Measurements from ENCODE around the gene TNNT1. TPM values are rescaled to one million over a fixed set of nuclear protein-coding genes. Genes with fewer than 3 reads are reported as not detected.

The TNNT1 gene
- total RNA-seq, 4 donors from 2014 or later = not detected

- H3K4me3 ChIP-seq = no peak overlapping the region
- H3K27me3 ChIP-seq = no peaks in the 10 kb centered on the region
- no peaks in the 10 kb centered on the region for H3K4me1 ChIP-seq
- no peak for DNase-seq
- no peak overlapping the region for H3K27ac ChIP-seq
- H3K36me3 ChIP-seq = no peaks in the 10 kb centered on the region
- no peaks in the 10 kb centered on the region for H3K9me3 ChIP-seq
- no peak for TF ChIP-seq POLR2A (IDR thresholded peaks at IDR 0.05)
- no peak for TF ChIP-seq CTCF (IDR thresholded peaks at IDR 0.05)
These were observed 17.6 kb downstream of the TNNT1 start for GRCh38 chr19:55131421-55131820.

- peak overlapping the region in 1 of 4 donors; percentile 92 for H3K4me3 ChIP-seq
- no peak overlapping the region for H3K27ac ChIP-seq
- no peaks in the 10 kb centered on the region for H3K9me3 ChIP-seq
- peaks cover 0 to 29% (median 13%) of the 10 kb centered on the region in 4 donors for H3K4me1 ChIP-seq
- DNase-seq = no peak
- no peaks in the 10 kb centered on the region for H3K36me3 ChIP-seq
- TF ChIP-seq CTCF (IDR thresholded peaks at IDR 0.05) (no peak), POLR2A (IDR thresholded peaks at IDR 0.05) (no peak)
- no peaks in the 10 kb centered on the region for H3K27me3 ChIP-seq
These were observed 30.0 kb downstream of the TNNT1 start for GRCh38 chr19:55119053-55119452.

- H3K27ac ChIP-seq = peak overlapping the region in 3 of 4 donors; percentile 73 to 94 (median 83)
- no peaks in the 10 kb centered on the region for H3K9me3 ChIP-seq
- TF ChIP-seq CTCF (IDR thresholded peaks at IDR 0.05) = no peak
- TF ChIP-seq POLR2A (IDR thresholded peaks at IDR 0.05) = no peak
- H3K4me3 ChIP-seq = peak overlapping the region; percentile 79 to 98 (median 93)
- H3K27me3 ChIP-seq = no peaks in the 10 kb centered on the region
- no peaks in the 10 kb centered on the region for H3K36me3 ChIP-seq
- peaks cover 0 to 33% (median 16%) of the 10 kb centered on the region in 4 donors for H3K4me1 ChIP-seq
- DNase-seq = peak in 1 of 3 donors; percentile 70
These were observed 30.5 kb downstream of the TNNT1 start for GRCh38 chr19:55118401-55118991.

- H3K27ac ChIP-seq = peak overlapping the region; percentile 73 to 97 (median 88)
- TF ChIP-seq CTCF (IDR thresholded peaks at IDR 0.05) (peak in 2 of 6 experiments; percentile 6 to 9), POLR2A (IDR thresholded peaks at IDR 0.05) (peak in 1 of 2 donors; percentile 25)
- DNase-seq = peak; percentile 98 to 100 (median 99)
- H3K9me3 ChIP-seq = no peaks in the 10 kb centered on the region
- H3K4me1 ChIP-seq = peaks cover 0 to 39% (median 19%) of the 10 kb centered on the region in 4 donors
- peaks cover 0 to under 1% (median 0%) of the 10 kb centered on the region in 3 donors for H3K36me3 ChIP-seq
- H3K27me3 ChIP-seq = no peaks in the 10 kb centered on the region
- H3K4me3 ChIP-seq = peak overlapping the region; percentile 79 to 98 (median 93)
These were observed 31.2 kb downstream of the TNNT1 start for GRCh38 chr19:55117663-55118391.

GRCh38 chr19:55116859-55117662 lies 31.9 kb downstream of the TNNT1 start, which contains the start of gene PPP1R12C:
Gene PPP1R12C, minus strand, starts transcription at chr19:55117637. Its CDS starts 94 bp downstream, at chr19:55117543.
- peak within 1 kb of the TSS; percentile 79 to 98 (median 93) for H3K4me3 ChIP-seq
- TF ChIP-seq POLR2A (IDR thresholded peaks at IDR 0.05) = peak in 1 of 2 donors; percentile 30
- TF ChIP-seq CTCF (IDR thresholded peaks at IDR 0.05) = no peak
- H3K27me3 ChIP-seq = no peaks in the 10 kb centered on the region
- DNase-seq = peak in 1 of 3 donors; percentile 57
- H3K36me3 ChIP-seq = peaks cover 0 to 9% (median 0%) of the 10 kb centered on the region in 3 donors
- H3K4me1 ChIP-seq = peaks cover 0 to 47% (median 19%) of the 10 kb centered on the region in 4 donors
- no peaks in the 10 kb centered on the region for H3K9me3 ChIP-seq
- peak within 1 kb of the TSS; percentile 73 to 97 (median 88) for H3K27ac ChIP-seq

Measured in Peyer's patch (tissue), 4 donors.